HG03378 (cell line): ENCODE measurements around the gene CD101.

Source experiments
- ATAC-seq: cut with Tn5 transposase; IDR thresholded peaks from one replicate; pipeline ENCODE4 v1.9.1; 2021; ENCODE audit warnings: mild to moderate bottlenecking, moderate library complexity; ENCODE audit not compliant: unreplicated experiment

The CD101 gene

GRCh38 chr1:117051224-117052064 is 49.9 kb downstream of the CD101 start:
- peak; percentile 74 for ATAC-seq

GRCh38 chr1:117054068-117054467 is 52.5 kb downstream of the CD101 start:
- no peak for ATAC-seq

- ATAC-seq = no peak
These were observed 57.2 kb downstream of the CD101 start for GRCh38 chr1:117058810-117059209.

- peak; percentile 19 for ATAC-seq
These were observed 57.7 kb downstream of the CD101 start for GRCh38 chr1:117059334-117059677.

GRCh38 chr1:117059678-117060440 is 58.3 kb downstream of the CD101 start, which contains the start of gene TTF2:
TSS of gene TTF2 (plus strand) at chr1:117060326. CDS start at chr1:117060347, 21 bp downstream.
- ATAC-seq = peak; percentile 95

GRCh38 chr1:117060441-117061317 is 59.1 kb downstream of the CD101 start:
- peak; percentile 0 for ATAC-seq

GRCh38 chr1:117061986-117062415 is 60.4 kb downstream of the CD101 start:
- peak; percentile 42 for ATAC-seq

GRCh38 chr1:117066367-117066766 is 64.8 kb downstream of the CD101 start:
- ATAC-seq = no peak

- peak; percentile 60 for ATAC-seq
These were observed 66.2 kb downstream of the CD101 start for GRCh38 chr1:117067533-117068370.

- ATAC-seq = no peak
These were observed 67.0 kb downstream of the CD101 start for GRCh38 chr1:117068580-117068979.

- no peak for ATAC-seq
These were observed 67.8 kb downstream of the CD101 start for GRCh38 chr1:117069220-117069844.

GRCh38 chr1:117070124-117070523 is 68.6 kb downstream of the CD101 start:
- no peak for ATAC-seq

GRCh38 chr1:117076648-117077047 is 75.1 kb downstream of the CD101 start:
- no peak for ATAC-seq

GRCh38 chr1:117077267-117077666 is 75.7 kb downstream of the CD101 start:
- no peak for ATAC-seq

- no peak for ATAC-seq
These were observed 78.2 kb downstream of the CD101 start for GRCh38 chr1:117079737-117080136.

- no peak for ATAC-seq
These were observed 82.7 kb downstream of the CD101 start for GRCh38 chr1:117084231-117084630.
